Measurements from ENCODE around the gene ZNF701. TPM values are rescaled to one million over a fixed set of nuclear protein-coding genes. Genes with fewer than 3 reads are reported as not detected.
"Not testable (repeated sequence)": the region's sequence is repeated elsewhere in the genome, so short reads cannot be mapped to it uniquely, and the experiment has no call there.

The ZNF701 gene
- total and polyA plus RNA-seq, 2 donors (not counting 1 experiment from before 2014, with no cell fraction given) = 5.7 to 18.8 TPM

GRCh38 chr19:52626915-52627314 lies 56.8 kb downstream of the ZNF701 start:
- no peak for TF ChIP-seq CTCF (conservative IDR thresholded peaks at IDR 0.05 in 1 of 2, IDR thresholded peaks at IDR 0.05 in 1 of 2; ENCODE audit: low read depth in 1 of 2, low read length in 2 of 2)
- no peak for TF ChIP-seq EZH2 (IDR thresholded peaks at IDR 0.05; ENCODE audit: low read length, missing control alignments)
- H2AFZ ChIP-seq (ENCODE audit: low read length) = no peak overlapping the region

GRCh38 chr19:52627441-52627840 lies 57.4 kb downstream of the ZNF701 start:
- H3K9me3 ChIP-seq (ENCODE audit: control insufficient read depth, insufficient read depth, low read depth, low read length); H3K4me1 ChIP-seq (ENCODE audit: control insufficient read depth, extremely low read depth, insufficient read depth, low read length); H2AFZ ChIP-seq (ENCODE audit: low read length); H3K4me2 ChIP-seq (ENCODE audit: extremely low read depth, insufficient read depth, low read length); DNase-seq (ENCODE audit: low read depth in 2 of 2); H3K36me3 ChIP-seq (ENCODE audit: control insufficient read depth, insufficient read depth, low read length); H4K20me1 ChIP-seq (ENCODE audit: control insufficient read depth, extremely low read depth, insufficient read depth, low read length); H3K79me2 ChIP-seq (ENCODE audit: control insufficient read depth, insufficient read depth, low read length); H3K9ac ChIP-seq (ENCODE audit: insufficient read depth, low read length); H3K4me3 ChIP-seq (replicated peaks in 1 of 4; ENCODE audit: control extremely low read depth in 1 of 4, insufficient read depth in 1 of 4, low read depth in 3 of 4, low read length in 4 of 4); H3K27ac ChIP-seq (ENCODE audit: insufficient read depth, low read length); H3K27me3 ChIP-seq (ENCODE audit: control insufficient read depth, insufficient read depth, low read length): not testable (repeated sequence)

More at GRCh38 chr19:52626915-52627314, 56.8 kb downstream of the ZNF701 start:
- no peak overlapping the region for H3K4me2 ChIP-seq (ENCODE audit: extremely low read depth, insufficient read depth, low read length)
- H3K27me3 ChIP-seq (ENCODE audit: control insufficient read depth, insufficient read depth, low read length) = no peaks in the 10 kb centered on the region
- H3K27ac ChIP-seq (ENCODE audit: insufficient read depth, low read length) = no peak overlapping the region
- H3K36me3 ChIP-seq (ENCODE audit: control insufficient read depth, insufficient read depth, low read length) = no peaks in the 10 kb centered on the region
- H3K4me3 ChIP-seq (replicated peaks in 1 of 4; ENCODE audit: control extremely low read depth in 1 of 4, insufficient read depth in 1 of 4, low read depth in 3 of 4, low read length in 4 of 4) = no peak overlapping the region
- DNase-seq (ENCODE audit: low read depth in 2 of 2) = no peak
- H3K9me3 ChIP-seq (ENCODE audit: control insufficient read depth, insufficient read depth, low read depth, low read length) = no peaks in the 10 kb centered on the region
- H3K9ac ChIP-seq (ENCODE audit: insufficient read depth, low read length) = no peak overlapping the region
- no peaks in the 10 kb centered on the region for H4K20me1 ChIP-seq (ENCODE audit: control insufficient read depth, extremely low read depth, insufficient read depth, low read length)
- no peaks in the 10 kb centered on the region for H3K4me1 ChIP-seq (ENCODE audit: control insufficient read depth, extremely low read depth, insufficient read depth, low read length)
- no peaks in the 10 kb centered on the region for H3K79me2 ChIP-seq (ENCODE audit: control insufficient read depth, insufficient read depth, low read length)

- Histone ChIP-seq H3K4me3 (replicated peaks in 1 of 4; ENCODE audit: control extremely low read depth in 1 of 4, insufficient read depth in 1 of 4, low read depth in 3 of 4, low read length in 4 of 4) (no peak overlapping the region), H3K79me2 (ENCODE audit: control insufficient read depth, insufficient read depth, low read length) (no peaks in the 10 kb centered on the region), H3K27ac (ENCODE audit: insufficient read depth, low read length) (no peak overlapping the region), H3K4me1 (ENCODE audit: control insufficient read depth, extremely low read depth, insufficient read depth, low read length) (peaks cover 3% of the 10 kb centered on the region), H3K4me2 (ENCODE audit: extremely low read depth, insufficient read depth, low read length) (no peak overlapping the region), H3K36me3 (ENCODE audit: control insufficient read depth, insufficient read depth, low read length) (no peaks in the 10 kb centered on the region), H3K9me3 (ENCODE audit: control insufficient read depth, insufficient read depth, low read depth, low read length) (no peaks in the 10 kb centered on the region), H2AFZ (ENCODE audit: low read length) (no peak overlapping the region), H3K9ac (ENCODE audit: insufficient read depth, low read length) (no peak overlapping the region), H4K20me1 (ENCODE audit: control insufficient read depth, extremely low read depth, insufficient read depth, low read length) (no peaks in the 10 kb centered on the region), H3K27me3 (ENCODE audit: control insufficient read depth, insufficient read depth, low read length) (no peaks in the 10 kb centered on the region)
- DNase-seq (ENCODE audit: low read depth in 2 of 2) = peak in 1 of 2 donors; percentile 51
- TF ChIP-seq CTCF (conservative IDR thresholded peaks at IDR 0.05 in 1 of 2, IDR thresholded peaks at IDR 0.05 in 1 of 2; ENCODE audit: low read depth in 1 of 2, low read length in 2 of 2) (no peak), EZH2 (IDR thresholded peaks at IDR 0.05; ENCODE audit: low read length, missing control alignments) (no peak)
Observed at GRCh38 chr19:52635786-52636570, 65.9 kb downstream of the ZNF701 start.

Other genes starting within 250 kb of the ZNF701 start
- gene ZNF610, start 234.0 kb upstream of the ZNF701 start, total RNA-seq = 3.3 and 5.3 TPM in 2 replicates
- 1.8 and 3.0 TPM in 2 replicates for gene ZNF610, start 234.0 kb upstream of the ZNF701 start, polyA plus RNA-seq
- gene ZNF880, start 200.4 kb upstream of the ZNF701 start, total RNA-seq = 24.8 and 25.9 TPM in 2 replicates
- 21.8 and 36.5 TPM in 2 replicates for gene ZNF880, start 200.4 kb upstream of the ZNF701 start, polyA plus RNA-seq
- gene ZNF528, start 172.4 kb upstream of the ZNF701 start, total RNA-seq = 21.3 and 32.2 TPM in 2 replicates
- gene ZNF528, start 172.4 kb upstream of the ZNF701 start, polyA plus RNA-seq = 13.6 and 22.9 TPM in 2 replicates
- gene ZNF534, start 141.1 kb upstream of the ZNF701 start, total RNA-seq = under 0.01 and 0.17 TPM in 2 replicates
- gene ZNF534, start 141.1 kb upstream of the ZNF701 start, polyA plus RNA-seq = 0.05 and 0.06 TPM in 2 replicates
- gene ZNF578, start 116.7 kb upstream of the ZNF701 start, total RNA-seq = 5.1 and 9.6 TPM in 2 replicates
- gene ZNF578, start 116.7 kb upstream of the ZNF701 start, polyA plus RNA-seq = 1.8 and 2.3 TPM in 2 replicates
- gene ZNF808, start 42.6 kb upstream of the ZNF701 start, total RNA-seq = 17.7 and 23.1 TPM in 2 replicates
- 6.0 and 6.1 TPM in 2 replicates for gene ZNF808, start 42.6 kb upstream of the ZNF701 start, polyA plus RNA-seq
- gene ZNF83, start 68.1 kb downstream of the ZNF701 start, total RNA-seq = 47.0 and 60.6 TPM in 2 replicates
- 21.1 and 27.2 TPM in 2 replicates for gene ZNF83, start 68.1 kb downstream of the ZNF701 start, polyA plus RNA-seq
- 10.8 and 14.5 TPM in 2 replicates for gene ZNF611, start 164.8 kb downstream of the ZNF701 start, total RNA-seq
- 6.9 and 7.0 TPM in 2 replicates for gene ZNF611, start 164.8 kb downstream of the ZNF701 start, polyA plus RNA-seq
- gene ZNF600, start 216.5 kb downstream of the ZNF701 start, total RNA-seq = 2.6 and 5.0 TPM in 2 replicates
- 2.7 and 4.9 TPM in 2 replicates for gene ZNF600, start 216.5 kb downstream of the ZNF701 start, polyA plus RNA-seq

Measured in fibroblast of lung (primary cell).